NCI-H2171 treated with DMSO at 0.1 percent for 48 hours (cell line): ENCODE results near the gene ROBO4.

Source experiments
- DNase-seq: peaks from one replicate; lab custom pipeline; 2025; lab: John Stamatoyannopoulos, UW

ROBO4 gene

DNA sequence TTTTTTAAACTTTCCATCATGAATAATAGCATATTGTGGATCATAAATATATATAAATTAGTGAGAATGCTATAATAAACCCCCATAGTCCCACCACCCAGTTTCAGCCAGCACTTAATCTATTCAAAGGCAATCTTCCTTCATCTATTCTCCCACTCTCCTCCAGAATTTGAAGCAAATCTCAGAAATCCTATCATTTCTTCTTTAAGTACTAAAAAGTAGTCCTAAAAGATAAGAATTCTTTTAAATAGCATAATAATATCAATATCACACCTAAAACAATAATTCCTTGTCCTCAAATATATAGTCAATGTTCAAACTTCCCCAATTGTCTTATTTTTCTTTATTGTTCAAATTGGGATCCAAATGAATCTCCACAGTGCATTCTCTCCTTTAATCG, 57.0 kb downstream of the ROBO4 start:
- DNase-seq, result no peak

DNA sequence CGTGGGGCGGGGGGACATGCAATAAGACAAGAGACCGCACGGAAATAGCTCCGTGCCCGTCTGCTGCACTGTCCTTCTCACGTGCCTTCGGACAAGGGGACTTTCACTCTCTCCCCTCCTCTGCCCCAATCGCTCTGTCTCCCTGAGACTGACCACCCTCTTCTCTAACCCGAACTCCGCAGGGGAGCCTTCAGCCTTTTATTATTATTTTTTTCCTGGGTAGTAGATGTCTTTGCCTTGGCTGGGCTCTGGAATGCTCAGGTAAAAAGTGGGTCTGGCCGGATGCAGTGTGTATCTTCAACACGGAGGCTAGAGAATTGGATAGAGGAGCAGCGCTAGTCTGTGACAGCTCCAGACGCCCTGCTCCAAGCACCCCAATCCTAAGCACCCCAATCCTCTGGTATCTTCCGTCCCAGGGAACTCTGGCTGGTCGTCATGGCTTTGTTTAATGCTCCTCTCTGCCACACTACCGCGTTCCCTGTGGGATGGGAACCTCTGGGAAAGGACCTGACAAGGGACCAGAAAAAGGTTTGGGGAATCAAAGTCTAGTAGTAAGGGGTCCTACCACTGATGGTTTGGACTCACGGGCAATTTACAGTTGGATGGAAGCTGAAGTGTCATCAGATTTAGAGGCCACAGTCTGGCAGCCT, 57.6 kb downstream of the ROBO4 start:
- no peak for DNase-seq

DNA sequence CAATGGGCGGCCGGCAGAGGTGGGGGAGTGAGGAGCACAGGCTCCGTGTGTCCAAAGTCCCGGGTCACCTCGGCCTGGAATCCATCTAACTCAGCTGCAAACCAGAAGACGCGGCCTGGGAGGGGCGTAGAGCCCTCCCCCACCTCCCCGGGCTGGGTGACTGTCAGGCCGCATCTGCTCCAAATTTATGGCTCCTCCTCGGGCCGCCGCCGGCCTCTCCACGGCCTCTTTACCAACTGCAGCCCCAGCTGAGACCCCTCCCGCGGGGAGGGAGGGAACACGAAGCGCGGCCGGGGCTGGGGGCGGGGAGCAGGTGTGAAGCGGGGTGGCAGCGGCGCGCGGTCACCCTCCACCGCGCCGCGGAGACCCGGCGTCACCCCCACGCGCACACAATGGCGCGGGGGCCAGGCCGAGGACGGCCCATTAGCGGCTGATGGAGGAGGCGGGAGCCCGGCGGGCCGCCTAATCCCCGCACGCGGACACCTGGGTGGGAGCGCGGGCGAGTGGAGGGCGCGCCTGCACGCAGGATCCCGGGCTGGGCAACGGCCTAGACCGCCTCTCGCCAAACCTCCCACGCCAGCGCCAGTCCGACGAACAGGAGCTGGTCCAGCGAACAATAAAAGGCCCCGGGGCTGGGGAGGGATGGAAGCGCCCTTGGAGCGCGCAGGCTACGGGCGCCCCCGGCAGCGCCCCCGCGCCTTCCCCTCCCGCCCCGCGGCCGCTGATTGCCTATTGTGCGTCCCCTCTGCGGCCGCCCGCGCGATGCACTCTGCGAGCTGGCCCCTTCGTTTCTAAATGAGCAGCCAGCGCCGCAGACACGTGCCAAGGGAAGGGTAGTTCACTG, 58.3 kb downstream of the ROBO4 start:
- DNase-seq, result no peak

DNA sequence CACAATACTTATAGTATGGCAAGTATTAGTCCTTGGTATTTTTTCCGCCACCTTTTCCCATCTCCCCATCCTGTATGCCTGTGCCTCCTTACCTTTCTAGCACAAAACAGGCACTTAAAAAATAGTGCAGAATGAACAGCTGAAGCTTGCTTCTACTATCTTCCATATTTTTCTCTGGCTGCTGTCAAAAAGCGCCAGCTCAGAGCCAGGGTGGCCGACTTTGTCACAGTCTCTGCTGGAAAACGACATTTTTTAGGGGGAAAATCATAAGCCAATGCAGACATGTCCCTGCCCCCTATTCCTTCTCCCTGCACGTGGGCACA, 58.9 kb downstream of the ROBO4 start:
- no peak for DNase-seq

DNA sequence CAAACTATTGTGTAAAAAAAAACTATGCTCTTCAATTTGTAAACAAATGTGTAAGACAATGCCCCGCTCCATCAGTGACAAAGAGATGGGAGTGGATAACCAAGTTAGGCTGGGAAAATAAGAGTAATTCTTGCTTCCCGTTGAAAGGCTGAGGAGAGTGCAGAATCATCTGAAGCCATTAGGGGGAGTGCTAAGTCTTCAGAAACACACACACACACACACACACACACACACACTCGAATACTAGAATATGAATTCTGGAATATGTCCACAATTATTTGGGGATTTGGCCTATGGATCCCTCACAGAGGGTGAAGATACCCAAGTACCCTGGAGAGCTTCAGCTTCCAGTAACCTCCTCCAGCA, 60.2 kb downstream of the ROBO4 start:
- peak; percentile 64 for DNase-seq

DNA sequence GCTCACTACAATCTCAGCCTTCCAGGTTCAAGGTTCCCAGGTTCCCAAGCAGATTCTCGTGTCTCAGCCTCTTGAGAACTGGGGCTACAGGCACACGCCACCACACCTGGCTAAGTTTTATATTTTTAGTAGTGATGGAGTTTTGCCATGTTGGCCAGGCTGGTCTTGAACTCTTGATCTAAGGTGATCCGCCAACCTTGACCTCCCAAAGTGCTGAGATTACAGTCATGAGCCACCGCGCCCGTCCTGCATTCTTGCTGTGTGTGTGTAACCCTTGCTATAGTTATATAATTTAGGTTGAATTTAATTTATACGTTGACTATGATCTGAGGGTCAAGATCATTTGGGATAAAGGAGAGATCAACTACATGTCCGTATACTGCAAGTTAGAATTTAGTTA, 61.7 kb downstream of the ROBO4 start:
- DNase-seq, result no peak

DNA sequence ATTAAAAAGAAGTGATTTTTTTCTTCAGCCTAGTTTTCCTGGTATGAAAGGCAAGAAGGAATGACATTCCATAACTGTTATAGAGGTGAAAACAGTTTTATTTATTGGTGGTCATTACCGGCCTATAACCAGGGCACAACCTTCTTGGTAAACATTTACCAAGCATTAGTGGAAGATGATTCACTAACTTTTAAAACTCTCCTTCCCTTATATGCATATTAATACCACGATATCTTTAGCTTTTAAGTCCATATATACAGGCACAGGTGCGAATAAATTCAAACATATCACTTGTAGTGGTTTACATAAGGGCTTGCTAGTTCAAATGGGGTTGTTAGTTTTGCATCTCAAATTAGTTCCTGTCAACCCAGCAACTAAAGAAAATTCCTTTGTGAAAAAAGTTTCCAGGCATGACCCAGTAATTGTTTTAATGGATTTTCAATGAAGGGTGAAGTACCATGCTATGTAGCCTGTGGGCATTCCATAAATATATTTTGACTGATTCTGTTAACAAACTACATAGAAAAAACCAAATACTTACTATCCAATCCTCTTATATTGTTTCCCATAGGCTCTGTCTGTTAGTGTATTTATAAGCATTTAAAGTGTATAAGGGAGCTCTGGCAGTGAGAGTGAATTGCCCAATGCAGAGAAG, 63.0 kb downstream of the ROBO4 start:
- no peak for DNase-seq
